ENCODE results near the gene PRKAR1B.

PRKAR1B gene

DNA sequence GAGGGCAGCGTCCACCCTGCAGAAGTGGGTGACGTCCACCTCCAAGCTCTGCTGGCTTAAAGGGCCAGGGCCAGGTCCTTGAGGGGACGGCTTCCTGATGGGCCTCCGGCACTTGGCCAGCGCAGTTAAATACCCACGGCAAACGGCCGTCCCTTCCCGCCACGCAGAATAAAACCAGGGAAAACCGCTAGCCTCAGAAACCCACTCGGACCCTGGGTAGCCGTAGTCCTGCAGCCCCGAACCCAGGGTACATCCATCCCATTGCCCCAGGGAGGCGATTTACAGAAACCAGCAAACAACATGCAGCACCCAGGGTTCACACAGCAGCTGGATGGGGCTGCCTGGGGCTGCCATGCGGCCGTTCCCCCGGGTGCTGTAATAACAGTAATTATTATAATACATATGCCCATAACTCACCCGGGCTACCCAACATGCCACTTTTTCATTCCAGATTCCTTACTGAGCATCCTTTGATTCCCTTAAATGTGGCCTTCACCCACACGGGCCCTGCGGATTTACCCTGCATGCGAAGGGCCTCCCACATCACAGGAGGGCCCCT, 126.0 kb downstream of the PRKAR1B start:
- DNase-seq: no peak

DNA sequence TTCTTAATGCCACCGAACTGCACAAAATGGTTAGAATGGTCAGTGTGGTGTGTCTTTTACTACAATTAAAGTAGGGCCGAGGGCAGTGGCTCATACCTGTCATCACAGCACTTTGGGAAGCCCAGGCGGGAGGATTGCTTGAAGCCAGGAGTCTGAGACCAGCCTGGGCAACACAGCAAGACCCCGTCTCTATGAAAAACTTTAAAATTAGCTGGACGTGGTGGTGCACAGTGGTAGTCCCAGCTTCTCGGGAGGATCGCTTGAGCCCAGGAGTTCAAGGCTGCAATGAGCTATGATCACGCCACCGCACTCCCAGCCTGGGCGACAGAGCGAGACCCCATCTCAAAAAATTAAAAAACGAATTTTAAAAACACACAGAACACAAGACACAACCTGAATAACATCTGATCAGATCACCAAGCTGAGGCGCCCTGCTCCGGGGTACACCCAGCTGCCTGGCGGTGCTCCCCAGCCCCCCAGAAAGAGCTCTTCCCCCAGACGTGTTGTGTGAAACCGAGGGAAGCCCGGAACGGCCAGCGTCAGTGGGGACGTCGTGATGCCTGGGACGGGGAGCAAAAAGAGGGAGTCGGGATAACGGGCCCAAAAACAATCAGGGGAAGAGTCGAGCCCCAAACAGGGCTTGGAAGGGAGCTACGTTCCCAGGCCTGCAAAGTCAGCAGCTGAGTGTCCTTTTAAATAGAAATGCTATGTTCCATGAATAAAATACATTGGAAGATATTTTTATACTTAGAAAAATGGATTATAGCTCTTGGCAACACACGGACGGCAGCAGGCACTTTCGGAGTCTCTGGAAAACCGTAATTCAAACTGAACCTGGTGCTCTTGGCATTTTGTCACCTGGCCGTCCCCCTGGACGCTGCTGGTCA, 126.7 kb downstream of the PRKAR1B start:
- DNase-seq: no peak

DNA sequence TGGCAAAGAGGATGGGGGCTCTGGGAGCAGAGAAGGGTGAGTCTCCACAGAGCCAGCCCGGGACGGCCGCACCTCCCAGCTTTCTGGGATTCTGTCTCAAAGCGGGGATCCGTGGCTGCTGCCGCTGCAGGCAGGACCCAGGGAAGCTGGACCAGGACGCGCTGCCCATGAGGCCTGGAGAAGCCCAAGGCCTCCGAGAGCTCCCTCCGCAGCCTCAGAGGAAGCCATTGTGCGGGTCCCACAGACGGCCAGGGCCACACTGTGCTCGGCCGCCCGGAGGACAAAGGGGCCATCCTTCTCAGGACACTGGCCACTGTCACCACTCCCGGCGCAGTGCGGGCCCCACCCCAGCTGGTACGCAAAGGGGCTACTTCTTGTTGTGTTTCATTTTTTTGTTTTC, 128.2 kb downstream of the PRKAR1B start:
- DNase-seq: no peak

DNA sequence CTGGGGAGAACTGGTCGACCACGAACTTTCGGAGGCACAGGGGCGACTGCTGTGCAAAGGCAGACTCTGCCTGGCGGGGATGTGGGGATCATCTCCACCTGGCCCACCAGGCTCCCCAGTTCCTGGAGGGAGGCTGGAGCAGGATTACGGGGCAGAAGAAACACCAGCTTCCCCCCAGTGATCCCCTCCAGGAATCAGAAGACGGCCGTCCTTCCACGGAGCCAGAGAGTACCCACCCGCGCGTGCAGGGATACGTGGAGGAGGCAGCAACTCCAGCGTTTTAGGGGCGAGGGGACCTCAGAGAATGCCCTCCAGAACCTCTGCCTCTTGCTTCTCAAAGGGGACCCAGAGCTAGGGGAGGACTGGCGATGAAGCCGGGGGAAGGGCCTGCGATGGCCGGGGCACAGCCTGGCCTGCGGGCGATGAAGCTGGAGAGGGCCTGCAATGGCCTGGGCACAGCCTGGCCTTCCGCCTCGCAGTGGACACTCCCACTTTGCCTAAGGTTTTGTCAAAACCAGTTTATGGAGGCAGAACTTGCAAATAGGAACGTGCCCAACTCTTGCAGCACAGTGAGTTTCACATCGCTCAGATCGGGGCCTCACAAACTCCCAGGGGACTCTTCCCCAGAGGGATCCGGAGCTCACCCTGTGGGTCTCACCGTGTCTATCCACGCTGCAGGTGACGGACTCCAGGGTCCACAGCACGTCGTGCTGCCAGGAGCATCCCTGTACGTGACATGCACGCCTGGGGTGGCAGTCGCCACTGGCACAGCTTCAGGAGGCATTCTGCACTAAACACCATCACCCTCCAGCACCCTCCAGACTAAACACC, 129.5 kb downstream of the PRKAR1B start:
- no peak for DNase-seq

DNA sequence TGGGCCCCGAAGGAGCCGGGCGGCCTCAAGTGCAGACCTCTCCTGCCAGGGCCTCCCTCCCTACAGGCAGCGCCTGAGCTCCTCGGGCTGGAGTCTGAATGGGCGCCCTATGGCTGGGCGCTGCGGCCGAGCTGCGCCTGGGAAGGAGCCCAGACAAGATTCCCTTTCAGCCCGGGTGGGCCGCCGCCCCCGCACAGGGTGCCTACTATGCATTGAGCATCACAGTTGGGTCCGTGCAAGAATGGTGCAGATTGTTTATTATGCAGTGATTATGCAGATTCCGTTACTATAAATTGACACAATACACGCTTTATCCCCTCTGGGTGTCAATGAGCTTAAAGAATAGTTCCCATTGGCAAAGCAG, 130.3 kb downstream of the PRKAR1B start:
- no peak for DNase-seq

DNA sequence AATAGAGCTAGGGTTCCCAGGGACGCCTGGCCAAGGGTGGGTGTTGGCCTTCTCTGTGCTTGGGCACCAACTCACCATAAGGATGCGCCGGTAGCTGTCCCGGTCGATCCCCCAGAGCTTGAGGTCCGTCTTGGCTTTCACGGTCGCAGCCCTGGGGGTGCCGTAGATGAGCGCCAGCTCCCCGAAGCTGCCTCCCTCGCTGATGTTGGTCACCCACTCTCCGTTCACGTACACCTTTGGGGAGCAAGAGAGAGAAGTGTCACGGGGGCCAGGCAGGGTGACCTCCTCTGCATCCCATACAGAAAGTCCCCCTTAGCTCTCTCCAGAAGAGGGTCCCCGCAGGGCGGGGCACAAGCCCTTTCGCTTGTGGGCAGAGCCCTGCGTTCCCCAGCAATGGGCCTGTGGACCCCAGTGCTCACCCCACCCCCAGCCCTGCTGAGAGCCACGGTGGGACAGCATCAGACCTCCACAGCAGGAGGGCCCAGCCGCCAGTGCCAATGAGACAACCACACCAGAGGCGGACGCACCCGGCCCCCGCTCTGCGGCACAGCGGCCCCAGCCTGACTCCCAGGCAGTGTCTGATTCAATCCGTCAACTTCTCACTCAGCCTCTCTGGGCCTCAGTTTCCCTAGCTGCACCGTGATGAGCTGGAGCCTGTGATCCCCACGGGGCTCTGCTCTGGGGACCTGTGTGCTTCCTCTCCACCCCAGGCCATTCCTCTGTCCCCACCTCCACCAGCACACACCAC, 130.8 kb downstream of the PRKAR1B start:
- DNase-seq: no peak

DNA sequence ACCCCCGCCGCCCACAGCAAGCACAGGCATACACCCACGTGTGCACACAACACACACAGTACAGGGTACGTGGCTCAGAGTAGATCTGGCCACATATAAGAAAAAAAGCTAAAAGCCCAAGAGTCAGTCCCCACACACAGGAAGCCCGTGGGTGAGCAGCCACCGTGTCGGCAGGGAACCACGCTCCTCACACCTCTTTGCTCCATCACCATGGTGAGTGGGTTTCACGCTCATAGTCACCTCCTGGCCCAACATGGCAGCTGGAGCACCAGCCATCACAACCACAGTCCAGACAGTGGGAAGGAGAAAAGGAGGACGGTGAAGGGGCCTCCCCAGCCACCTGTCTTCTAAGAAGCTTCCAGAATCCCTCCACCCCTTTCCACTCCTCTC, 131.5 kb downstream of the PRKAR1B start:
- no peak for DNase-seq

DNA sequence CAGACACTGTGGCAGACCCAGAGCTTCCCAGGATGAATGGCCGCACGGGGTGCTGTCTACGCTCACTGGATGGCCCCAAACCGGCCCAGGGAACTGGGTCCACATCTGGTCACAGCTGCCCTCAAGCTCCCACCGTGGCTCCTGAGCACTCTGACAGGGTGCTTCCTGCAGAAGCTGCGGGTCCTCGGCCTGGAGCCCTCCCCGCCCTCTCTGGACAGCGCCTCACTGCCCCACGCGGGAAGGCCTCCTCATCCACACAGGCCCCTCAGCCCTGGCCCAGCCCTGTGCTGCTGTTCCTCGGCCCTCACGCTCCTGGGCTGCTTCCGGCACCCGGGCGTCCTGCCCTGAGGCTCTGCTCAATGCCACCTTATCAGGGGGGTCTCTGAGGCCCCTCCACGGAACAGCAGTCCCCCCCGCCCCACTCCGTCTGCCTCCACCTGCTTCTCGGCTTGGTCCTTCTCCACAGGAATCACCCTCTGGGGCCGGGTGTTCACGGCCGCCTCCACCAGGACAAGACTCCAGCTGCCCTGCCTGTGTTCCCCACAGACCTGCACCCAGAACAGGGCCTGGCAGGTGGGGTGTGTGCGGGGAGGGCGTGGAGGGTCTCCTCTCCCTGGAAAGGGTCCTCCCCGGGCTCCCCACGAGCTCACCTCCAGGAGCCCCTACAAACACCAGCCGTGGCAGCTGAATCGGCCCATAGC, 132.0 kb downstream of the PRKAR1B start:
- no peak for DNase-seq

DNA sequence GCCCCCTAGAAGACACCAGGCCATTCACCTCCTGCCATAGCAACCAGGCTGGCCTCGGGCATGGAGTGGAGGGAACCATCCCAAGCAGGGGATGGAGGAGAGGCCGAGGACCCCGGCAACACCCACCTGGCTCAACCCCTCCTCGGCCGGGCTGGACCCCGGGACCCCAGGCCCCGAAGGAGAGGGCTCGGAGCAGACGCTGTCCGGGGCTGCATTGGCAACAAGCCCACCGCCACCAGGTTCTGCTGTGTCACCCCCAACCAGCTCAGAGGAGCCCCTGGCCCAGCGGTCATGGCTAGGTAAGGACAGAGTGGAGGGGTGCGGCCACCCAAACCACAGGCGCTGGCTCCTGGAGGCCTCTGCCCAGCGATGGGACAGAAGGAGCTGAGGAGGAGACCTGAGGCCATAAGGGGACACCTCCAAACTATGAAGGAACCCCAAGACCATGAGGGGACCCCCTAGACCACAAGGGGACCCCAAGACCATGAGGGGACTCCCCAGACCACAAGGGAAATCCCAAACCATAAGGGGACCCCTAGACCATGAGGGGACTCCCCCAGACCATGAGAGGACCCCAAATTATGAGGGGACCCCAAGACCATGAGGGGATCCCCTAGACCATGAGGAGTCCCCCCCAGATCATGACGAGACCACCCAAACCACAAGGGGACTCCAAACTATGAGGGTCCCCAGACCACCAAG, 132.7 kb downstream of the PRKAR1B start:
- DNase-seq: no peak

DNA sequence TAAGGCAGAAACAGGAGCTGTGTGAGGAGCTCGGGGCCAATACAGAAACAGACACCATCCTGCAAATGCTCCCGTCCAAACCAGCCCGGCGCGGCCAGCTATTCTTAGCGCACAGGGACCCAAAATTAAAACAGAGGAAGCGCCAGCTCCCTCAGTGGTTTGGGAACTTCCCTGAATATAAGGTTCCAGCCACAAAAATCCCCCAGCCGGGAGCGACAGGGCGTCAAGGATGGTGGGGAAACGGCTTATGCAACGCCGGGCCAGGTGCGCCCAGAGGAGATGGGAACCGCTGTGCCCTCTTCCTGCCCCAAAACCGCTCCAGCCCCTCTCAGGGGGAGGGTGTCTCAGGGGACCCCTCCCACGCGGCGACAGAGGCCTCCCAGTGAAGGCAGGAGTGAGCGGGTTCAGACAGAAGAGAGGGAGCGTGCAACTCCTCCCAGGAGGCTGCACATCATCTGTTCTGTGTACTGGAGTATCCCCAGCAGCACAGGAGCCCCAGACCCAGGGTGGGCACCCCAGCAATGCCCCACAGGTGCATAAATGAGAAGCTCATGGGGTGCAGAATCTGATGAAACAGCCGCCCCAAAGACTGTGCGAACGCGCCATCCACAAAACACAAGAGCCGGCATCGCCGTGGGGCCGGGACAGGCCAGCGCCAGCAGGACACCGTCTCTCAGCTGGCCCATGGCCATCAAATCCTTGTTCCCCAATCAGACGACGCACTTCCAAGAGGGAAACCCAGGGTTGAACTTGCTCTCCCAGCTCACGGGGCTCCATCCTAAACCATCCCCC, 133.6 kb downstream of the PRKAR1B start:
- no peak for DNase-seq

DNA sequence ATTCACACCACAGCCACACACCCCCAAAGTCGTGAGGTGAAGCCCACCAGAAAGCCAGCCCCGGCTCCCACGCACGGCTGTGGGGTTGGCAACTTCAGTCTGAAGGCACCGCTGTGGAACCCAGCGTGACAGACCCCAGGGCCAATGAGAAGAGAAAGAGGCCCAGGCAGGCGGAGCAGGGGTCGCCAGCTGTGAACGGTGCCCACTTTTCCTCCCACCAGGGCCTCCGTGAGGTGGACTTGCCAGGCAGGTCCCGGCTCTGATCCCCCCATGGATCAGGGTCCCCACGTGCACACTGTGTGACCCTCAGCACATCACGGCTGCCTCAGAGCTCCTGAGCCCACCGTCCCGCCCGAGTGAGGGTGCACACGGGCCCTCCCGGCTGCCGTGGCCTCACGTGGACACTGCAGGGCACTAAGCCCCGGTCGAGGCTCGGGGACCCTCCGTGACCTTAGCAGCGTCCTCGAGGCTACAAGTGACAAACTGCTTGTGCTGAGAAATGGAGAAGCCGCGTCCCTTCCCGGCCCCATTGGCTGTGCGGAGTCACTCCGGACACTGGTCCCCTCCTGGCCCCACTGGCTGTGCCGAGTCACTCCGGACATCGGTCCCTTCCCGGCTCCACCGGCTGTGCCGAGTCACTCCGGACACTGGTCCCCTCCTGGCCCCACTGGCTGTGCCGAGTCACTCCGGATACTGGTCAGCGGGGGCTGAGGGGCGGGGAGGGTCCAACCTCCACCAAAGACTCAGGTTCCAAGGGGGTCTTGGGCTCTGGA, 135.0 kb downstream of the PRKAR1B start:
- no peak for DNase-seq

DNA sequence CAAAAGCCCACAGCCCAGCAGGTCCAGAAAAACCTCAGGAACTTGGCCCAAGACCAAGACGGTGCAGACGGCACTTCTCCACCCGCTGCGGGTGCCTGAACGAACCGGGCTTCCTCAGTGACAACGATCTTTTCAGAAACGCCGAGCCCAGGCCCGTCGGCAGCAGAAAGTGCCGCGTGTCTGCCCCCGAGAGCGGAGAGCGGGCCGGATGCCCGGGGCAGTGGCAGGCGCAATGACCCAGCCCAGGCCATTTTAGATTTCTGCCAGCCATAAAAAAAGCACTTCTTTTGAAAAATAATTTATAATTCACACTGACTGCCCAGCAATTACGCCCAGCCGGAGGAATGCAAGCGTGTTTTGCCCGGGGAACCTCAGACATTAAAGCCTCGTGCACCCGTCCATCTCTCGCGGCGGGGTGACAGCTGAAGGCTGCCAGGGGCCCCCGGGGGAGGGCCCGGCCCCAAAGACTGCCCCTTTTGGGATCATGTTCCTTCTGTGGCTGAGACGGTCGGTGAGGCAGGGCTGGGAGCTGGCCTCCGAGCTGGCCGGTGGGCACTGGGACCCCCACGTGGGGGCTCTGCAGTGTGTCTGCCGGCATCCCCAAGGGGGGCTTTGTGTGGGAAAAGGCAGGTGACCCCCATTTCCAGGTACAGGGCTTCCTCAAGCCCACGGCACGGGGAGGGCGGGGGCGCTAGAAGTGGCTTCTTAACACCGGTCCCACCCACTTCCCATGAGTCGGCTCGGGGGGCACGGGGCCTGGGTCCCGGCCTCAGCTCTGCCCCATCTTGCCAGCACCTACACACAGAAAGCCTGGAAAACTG, 136.1 kb downstream of the PRKAR1B start:
- DNase-seq: no peak

DNA sequence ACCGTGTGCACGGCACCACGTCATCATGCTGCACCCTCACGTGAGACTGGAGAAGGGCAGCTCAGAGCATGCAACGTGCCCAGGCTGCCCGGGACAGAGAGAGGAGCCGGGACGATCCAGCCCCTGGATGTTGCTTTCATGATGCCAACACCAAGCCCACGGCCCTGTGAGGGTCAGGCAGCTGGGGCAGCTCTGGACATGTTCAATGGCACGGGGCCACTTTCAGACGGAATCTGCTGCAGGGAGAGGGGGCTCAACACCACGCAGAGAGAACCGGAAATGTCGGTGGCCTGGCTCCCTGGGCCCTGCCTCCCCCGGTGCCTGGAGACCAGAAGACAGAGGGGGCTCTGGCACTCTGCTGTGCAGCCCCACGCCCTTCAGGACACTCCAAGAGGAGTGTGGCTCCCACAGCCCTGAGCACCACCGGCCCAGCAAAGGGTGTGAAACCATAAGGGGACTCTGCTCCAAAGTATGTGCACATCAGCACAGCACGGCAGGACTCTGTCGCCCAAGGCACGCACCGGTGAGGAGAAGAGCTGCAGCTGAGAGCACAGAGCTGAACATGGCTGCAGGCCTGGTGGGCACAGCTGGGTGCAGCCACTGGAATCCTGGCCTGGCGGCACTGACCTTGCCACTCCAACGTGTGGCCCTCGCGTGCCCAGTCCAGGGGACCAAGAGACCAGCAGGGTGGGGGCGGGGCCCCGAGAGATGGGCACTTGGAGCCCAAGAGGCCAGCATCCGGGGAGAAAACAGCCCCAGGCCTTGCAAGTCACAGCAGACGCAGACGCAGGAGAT, 137.1 kb downstream of the PRKAR1B start:
- no peak for DNase-seq

DNA sequence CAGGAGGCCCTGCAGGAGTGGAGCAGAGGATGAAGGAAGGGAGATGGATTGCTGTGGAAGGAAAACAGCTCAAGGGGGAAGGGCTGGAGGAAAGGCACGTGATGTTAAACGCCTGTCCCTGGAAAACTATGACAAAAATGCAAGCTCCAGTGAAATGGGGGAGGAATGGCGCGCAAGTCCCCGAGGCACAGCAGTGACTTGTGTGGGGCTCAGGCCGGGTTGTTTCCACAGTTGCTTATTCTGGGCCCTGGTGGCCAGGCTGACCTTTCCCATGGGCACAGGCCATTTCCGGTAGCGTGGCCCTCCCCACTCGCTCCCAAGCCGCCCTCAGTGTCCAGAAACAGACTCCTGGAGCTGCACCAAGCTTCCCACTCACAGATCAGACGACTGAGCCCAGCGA, 139.3 kb downstream of the PRKAR1B start:
- no peak for DNase-seq

DNA sequence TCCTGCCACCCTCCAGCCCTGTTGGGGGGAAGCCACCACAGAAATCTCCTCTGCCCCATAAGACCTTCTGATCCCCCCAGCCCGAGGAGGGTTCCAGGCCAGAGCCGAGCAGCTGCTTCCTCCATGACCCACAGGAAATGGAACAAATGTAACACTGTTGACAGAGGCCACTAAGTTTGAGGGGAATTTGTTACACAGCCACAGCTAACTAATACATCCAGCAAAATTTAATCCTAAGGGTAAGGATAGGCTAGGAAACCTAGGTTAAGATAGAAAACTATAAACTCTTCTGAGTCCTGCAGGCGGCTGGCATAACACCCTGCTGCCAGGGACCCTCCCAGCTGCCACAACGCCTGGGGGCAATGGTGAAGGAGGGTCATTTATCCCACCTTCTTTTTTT, 140.6 kb downstream of the PRKAR1B start:
- no peak for DNase-seq

DNA sequence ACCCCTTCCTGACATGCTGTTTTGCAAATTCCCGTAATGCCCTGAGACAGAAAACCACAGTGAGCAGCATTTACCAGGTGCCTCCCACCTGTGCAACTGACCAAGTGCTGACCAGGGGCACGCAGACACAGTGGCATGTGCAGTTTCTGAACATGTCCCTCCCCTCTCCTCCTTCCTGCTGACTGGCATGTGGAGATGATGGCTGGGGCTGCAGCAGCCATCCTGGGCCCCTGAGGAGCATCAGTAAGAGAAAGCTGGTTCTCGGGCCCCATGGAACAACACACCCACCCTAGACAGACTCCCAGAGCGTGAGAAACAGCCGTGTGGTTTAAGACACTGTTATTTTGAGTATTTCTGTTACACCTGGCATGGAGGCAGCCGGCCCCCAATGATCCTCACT, 141.2 kb downstream of the PRKAR1B start:
- no peak for DNase-seq

DNA sequence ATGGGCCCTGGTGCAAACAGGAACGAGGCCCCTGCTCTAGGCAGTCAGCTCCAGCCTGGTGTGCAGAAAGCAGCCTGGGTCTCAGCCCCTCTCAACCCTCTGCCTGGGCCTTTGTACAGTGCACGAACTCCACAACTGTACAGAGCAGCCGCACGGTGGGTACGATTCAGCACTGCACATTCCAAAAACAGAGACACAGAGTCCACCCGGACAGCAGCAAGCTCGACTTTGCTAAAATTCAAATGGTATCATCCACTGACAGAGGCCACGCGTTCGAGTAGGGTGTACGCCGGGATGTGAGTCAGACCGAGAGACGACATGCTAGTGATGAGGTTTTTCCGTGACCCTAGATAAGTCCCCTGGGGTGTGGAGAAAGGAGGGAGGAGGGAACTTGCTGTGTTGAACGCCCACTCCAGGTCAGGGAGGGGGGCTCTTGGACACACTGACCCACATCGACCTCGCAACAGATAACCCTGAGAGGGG, 141.8 kb downstream of the PRKAR1B start:
- DNase-seq: no peak

DNA sequence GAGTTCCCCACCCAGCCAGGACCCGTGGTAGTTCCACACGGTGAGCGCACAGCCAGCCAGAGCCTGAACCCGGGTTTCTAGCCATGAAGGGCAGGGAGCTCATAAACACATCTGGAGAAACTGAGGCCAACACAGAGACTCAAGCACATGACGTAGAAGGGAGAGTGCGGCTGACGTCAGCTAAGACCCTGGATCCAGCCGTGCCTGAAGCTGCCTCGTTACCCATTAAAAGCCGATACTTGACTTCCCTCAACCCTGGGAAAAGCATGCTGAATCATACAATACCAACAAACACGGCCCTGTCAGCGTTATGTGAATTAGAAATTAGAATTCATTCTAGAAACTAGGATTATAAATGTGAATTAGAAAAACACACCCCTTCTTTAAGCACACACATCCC, 142.3 kb downstream of the PRKAR1B start:
- no peak for DNase-seq

All from NCI-H2081 treated with DMSO at 0.1 percent for 48 hours (cell line).